K562 (cell line): Measurements from ENCODE around the gene HPCAL1. TPM values are rescaled to one million over a fixed set of nuclear protein-coding genes. Genes with fewer than 3 reads are reported as not detected.

Experiments used
- CTCFL ChIP-seq: IDR thresholded peaks from 2 replicates; pipeline ENCODE4 v1.6.1; 2011; ENCODE audit warnings: borderline replicate concordance, low read depth, mild to moderate bottlenecking, moderate library complexity, low read length; ENCODE audit not compliant: insufficient read depth, poor library complexity, severe bottlenecking
- E2F3 ChIP-seq: fragments of 250-450 bp; sonication (Bioruptor Pico); IDR thresholded peaks from 2 replicates; pipeline ENCODE4 v1.4.0; 2020; ENCODE audit warnings: mild to moderate bottlenecking
- EGR1 ChIP-seq: fragments of 450-650 bp; conservative IDR thresholded peaks from 2 replicates; pipeline ENCODE4 v1.6.1; 2017; ENCODE audit warnings: mild to moderate bottlenecking
- FOSL1 ChIP-seq: fragments of 200-800 bp; sonication (Bioruptor generic); conservative IDR thresholded peaks from 2 replicates; pipeline ENCODE4 v1.6.1; 2016; ENCODE audit warnings: missing genetic modification characterization, missing compliant biosample characterization
- GTF2A2 ChIP-seq: IDR thresholded peaks from 2 replicates; pipeline ENCODE4 v1.6.1; 2016; ENCODE audit warnings: mild to moderate bottlenecking, missing genetic modification characterization, missing compliant biosample characterization
- JUND ChIP-seq, 2 experiments: IDR thresholded peaks; 2 replicates in 1 of 2; 3 replicates in 1 of 2; pipeline ENCODE4 v1.6.1; 2011; ENCODE audit warnings: borderline replicate concordance in 2 of 2, low read depth in 2 of 2, low read length in 2 of 2, improper control_type of control experiment in 1 of 2, missing biosample characterization in 1 of 2, missing genetic modification characterization in 1 of 2, missing genetic modification reagents in 1 of 2
- KLF1 ChIP-seq: fragments of 450-650 bp; IDR thresholded peaks from 2 replicates; pipeline ENCODE4 v1.6.1; 2016; ENCODE audit warnings: missing genetic modification characterization, missing compliant biosample characterization
- MEF2D ChIP-seq: conservative IDR thresholded peaks from 2 replicates; pipeline ENCODE4 v1.6.1; 2016; ENCODE audit warnings: low read depth, missing genetic modification characterization, missing compliant biosample characterization
- PHF8 ChIP-seq: fragments of 200-600 bp; sonication (generic); IDR thresholded peaks from 2 replicates; pipeline ENCODE4 v1.6.1; 2012; ENCODE audit warnings: mixed run types, mild to moderate bottlenecking, inconsistent platforms, low read length, moderate library complexity, borderline replicate concordance
- RCOR1 ChIP-seq, 2 experiments: IDR thresholded peaks; 2 replicates each; pipeline ENCODE4 v1.6.1; 2012; ENCODE audit warnings: low read depth in 2 of 2, low read length in 2 of 2, borderline replicate concordance in 1 of 2, improper control_type of control experiment in 1 of 2
- SAP30 ChIP-seq: fragments of 200-600 bp; sonication (generic); IDR thresholded peaks from 2 replicates; pipeline ENCODE4 v1.6.1; 2012; ENCODE audit warnings: borderline replicate concordance, low read depth, mild to moderate bottlenecking, moderate library complexity, low read length, control low read depth, inconsistent platforms; ENCODE audit not compliant: insufficient read depth, poor library complexity, severe bottlenecking
- SIN3A ChIP-seq, 2 experiments: fragments of 150-350 bp in 1 of 2; IDR thresholded peaks; 2 replicates each; pipeline ENCODE4 v1.6.1; 2011 to 2016; ENCODE audit warnings: borderline replicate concordance in 2 of 2, low read depth in 2 of 2, low read length in 2 of 2, mild to moderate bottlenecking in 2 of 2, moderate library complexity in 2 of 2; ENCODE audit not compliant: control insufficient read depth in 1 of 2
- SMAD4 ChIP-seq: fragments of 250-450 bp; sonication (Bioruptor Pico); conservative IDR thresholded peaks from 2 replicates; pipeline ENCODE4 v1.8.0; 2021; ENCODE audit warnings: inconsistent platforms, mild to moderate bottlenecking, moderate library complexity
- SRF ChIP-seq, 2 experiments: fragments of 250-450, 450-650 bp in 1 of 2; sonication (Bioruptor Pico) in 1 of 2; sonication (generic) in 1 of 2; formaldehyde crosslinking; IDR thresholded peaks; 2 replicates each; pipeline versions ENCODE4 v1.5.0 to v1.5.1; 2020 to 2022; ENCODE audit warnings: mild to moderate bottlenecking in 1 of 2, missing genetic modification reagents in 1 of 2
- TBL1XR1 ChIP-seq, 2 experiments: IDR thresholded peaks; 2 replicates each; pipeline ENCODE4 v1.6.1; 2012; ENCODE audit warnings: improper control_type of control experiment in 2 of 2, low read length in 2 of 2, mild to moderate bottlenecking in 1 of 2
- ZFX ChIP-seq: sonication (generic); formaldehyde crosslinking; IDR thresholded peaks from 2 replicates; pipeline ENCODE4 v1.8.0; 2022; ENCODE audit warnings: mild to moderate bottlenecking, missing genetic modification reagents, moderate library complexity
- ZKSCAN1 ChIP-seq: fragments of 150-350 bp; IDR thresholded peaks from 2 replicates; pipeline ENCODE4 v1.6.1; 2016; ENCODE audit warnings: low read depth, low read length
- ZNF324 ChIP-seq: fragments of 250-450 bp; sonication (Bioruptor Pico); IDR thresholded peaks from 2 replicates; pipeline ENCODE4 v1.4.0; 2020; ENCODE audit warnings: mild to moderate bottlenecking
- ZNF431 ChIP-seq: sonication (generic); formaldehyde crosslinking; IDR thresholded peaks from 2 replicates; pipeline ENCODE4 v1.8.0; 2022; ENCODE audit warnings: mild to moderate bottlenecking, missing genetic modification reagents
- ZNF592 ChIP-seq: fragments of 450-650 bp; IDR thresholded peaks from 2 replicates; pipeline ENCODE4 v1.6.1; 2017; ENCODE audit warnings: antibody characterized with exemption, mild to moderate bottlenecking
- polyA plus RNA-seq, 8 experiments: library from polyadenylated mRNA; depleted of rRNA in 4 of 8; stranded (reverse) in 5 of 8; unstranded in 3 of 8; fragments of >200 nt; fragmentation: Nextera tagmentation in 2 of 8; fragmentation: Illumina TruSeq in 1 of 8; extraction: Ambion mirVana in 2 of 8; extraction: Trizol in 1 of 8; gene quantifications; 2 replicates each; pipeline versions ENCODE4 v1.2.1 to v1.2.3, GENCODE V29; 2011 to 2014; ENCODE audit warnings: inconsistent platforms in 1 of 8, missing spikeins in 1 of 8
- total RNA-seq, 7 experiments: library from RNA; depleted of rRNA in 6 of 7; stranded (reverse); fragments of >200 nt in 6 of 7; fragmentation: Illumina TruSeq in 2 of 7; extraction: Trizol in 2 of 7; gene quantifications; 2 replicates each; pipeline versions ENCODE4 v1.2.1 to v1.2.3, GENCODE V29; 2011 to 2021; ENCODE audit warnings: low replicate concordance in 1 of 7

The HPCAL1 gene
- total and polyA plus RNA-seq, 9 of the 15 experiments (the other 6 are each of a cell fraction or from before 2014, with no cell fraction given), result 2.7 to 65.5 (median 23.9) TPM

DNA sequence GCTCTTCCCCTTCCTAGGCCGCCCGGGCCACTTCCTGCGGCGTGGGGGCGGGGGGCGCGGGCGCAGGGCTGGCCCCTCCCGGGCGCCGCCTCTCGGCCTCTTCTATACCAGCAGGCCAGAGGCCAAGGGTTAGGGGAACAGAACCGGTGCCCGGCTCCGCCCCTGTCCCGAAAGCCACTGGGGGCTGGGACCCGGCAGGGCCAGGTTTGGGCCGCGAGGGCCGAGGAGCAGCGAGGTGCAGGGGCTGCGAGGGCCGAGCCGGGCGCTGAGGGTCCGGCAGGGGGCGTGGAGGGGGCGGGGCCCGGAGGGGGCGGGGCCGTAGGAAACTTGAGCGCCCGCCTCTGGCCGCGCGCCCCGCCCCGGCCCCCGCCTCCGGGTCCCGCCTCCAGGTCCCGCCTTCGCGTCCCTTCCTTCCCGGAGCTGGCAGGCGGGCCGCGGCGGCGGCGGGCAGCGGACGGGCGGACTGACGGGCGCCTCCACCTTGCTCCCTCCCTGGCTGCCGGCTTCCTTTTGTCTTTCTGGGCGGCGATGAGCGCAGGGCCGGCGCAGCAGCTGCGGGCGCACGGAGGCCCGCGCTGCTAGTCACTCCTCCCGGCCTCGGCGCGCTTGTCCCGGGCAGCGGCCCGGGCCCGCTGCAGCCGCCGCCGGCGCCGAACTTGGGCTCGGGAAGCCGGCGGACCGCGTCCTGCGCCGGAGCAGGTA, at the start of gene HPCAL1 (continued):
- TF ChIP-seq PHF8 (peak; percentile 72; the same call in 1 of the 2 replicates), ZNF431 (peak; percentile 21; the same call in 1 of the 2 replicates), ZNF324 (CRISPR knock-in tag) (no peak), ZNF592 (peak; percentile 62; the same call in 1 of the 2 replicates), SIN3A (IDR thresholded peaks at IDR 0.05; ENCODE audit: borderline replicate concordance in 2 of 2, control insufficient read depth in 1 of 2, low read depth in 2 of 2, low read length in 2 of 2) (peak; percentile 25 to 55; a peak in 2 of 4 replicates), RCOR1 (IDR thresholded peaks at IDR 0.05; ENCODE audit: borderline replicate concordance in 1 of 2, low read depth in 2 of 2, low read length in 2 of 2) (peak in 1 of 2 experiments; percentile 84; a peak in 2 of 4 replicates), TBL1XR1 (IDR thresholded peaks at IDR 0.05; ENCODE audit: low read length in 2 of 2) (peak in 1 of 2 experiments; percentile 26; a peak in 1 of 4 replicates), SRF (CRISPR knock-in tag; IDR thresholded peaks at IDR 0.05) (0 out of 4 replicates have a peak, but pooled peaks of 1 of the 2 experiments have one; percentile 44), FOSL1 (tag) (peak; percentile 11; the same call in 1 of the 2 replicates), JUND (IDR thresholded peaks at IDR 0.05; ENCODE audit: borderline replicate concordance, low read depth, low read length) (peak; percentile 45), JUND (tag; IDR thresholded peaks at IDR 0.05; ENCODE audit: borderline replicate concordance, low read depth, low read length) (no peak; the same call in 2 of the 3 replicates), E2F3 (CRISPR knock-in tag) (peak; percentile 68; the same call in 1 of the 2 replicates), EGR1 (peak; percentile 72), KLF1 (peak; percentile 95), SMAD4 (CRISPR knock-in tag) (peak; percentile 73; the same call in 1 of the 2 replicates), SAP30 (no peak), GTF2A2 (tag) (no peak), CTCFL (peak; percentile 44), MEF2D (no peak), ZFX (CRISPR knock-in tag) (peak; percentile 81), ZKSCAN1 (peak; percentile 38; the same call in 1 of the 2 replicates)
